ENCODE results near the gene DECR2.

DECR2 gene

DNA sequence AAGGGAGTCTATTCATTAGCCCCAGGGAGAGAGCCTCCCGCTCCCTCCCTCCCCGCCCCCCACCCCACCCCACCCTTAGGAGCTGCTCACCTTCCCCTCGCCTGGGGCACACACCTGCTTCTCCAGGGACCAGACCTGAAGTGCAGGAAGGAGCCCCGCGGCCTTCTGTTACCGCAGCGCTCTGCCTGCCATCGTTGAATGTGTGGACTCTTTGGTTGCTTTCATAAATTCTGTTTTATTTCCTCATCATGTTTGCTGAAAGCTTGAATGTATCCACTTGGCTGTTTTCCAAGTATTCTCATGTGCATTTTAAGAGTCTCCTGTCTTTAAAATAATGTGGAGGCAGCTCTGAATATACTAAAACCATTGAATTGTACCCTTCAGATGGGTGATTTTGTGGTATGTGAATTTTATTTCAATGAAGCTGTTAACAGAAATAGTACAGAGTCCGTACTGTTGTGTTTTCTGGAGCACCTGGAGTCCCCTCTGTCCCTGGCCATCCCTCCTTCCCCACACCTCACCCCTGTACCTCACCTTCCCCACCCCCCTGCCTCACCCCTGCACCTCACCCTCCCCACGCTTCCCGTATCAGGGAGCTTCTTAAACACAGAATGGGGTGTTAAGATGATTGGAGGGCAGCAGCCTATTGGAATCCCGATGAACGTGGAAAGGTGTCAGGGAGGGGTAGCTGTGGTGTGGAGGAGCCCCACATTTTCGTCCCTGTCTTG is 49.3 kb downstream of the DECR2 start:
- FAIRE-seq = no peak

DNA sequence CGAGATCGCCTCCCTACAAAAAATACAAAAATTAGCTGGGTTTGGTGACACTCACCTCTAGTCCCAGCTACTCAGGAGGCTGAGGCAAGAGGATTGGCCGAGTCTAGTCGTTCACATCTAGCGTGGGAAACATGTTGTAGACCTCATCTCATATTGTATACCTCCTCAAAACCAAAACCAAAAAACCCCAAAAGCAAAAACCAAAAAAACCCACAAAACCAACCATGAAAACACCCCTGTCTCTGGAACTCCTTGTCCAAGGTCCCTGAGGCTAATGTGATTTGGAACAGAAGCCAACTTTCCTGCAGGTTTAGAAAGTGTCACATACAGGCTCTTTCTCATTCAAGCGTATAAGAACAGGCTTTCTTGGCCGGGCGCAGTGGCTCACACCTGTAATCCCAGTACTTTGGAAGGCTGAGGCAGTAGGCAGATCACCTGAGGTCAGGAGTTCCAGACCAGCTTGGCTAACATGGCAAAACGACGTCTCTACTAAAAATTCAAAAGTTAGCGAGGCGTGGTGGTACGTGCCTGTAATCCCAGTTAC is 52.8 kb downstream of the DECR2 start:
- no peak for FAIRE-seq

DNA sequence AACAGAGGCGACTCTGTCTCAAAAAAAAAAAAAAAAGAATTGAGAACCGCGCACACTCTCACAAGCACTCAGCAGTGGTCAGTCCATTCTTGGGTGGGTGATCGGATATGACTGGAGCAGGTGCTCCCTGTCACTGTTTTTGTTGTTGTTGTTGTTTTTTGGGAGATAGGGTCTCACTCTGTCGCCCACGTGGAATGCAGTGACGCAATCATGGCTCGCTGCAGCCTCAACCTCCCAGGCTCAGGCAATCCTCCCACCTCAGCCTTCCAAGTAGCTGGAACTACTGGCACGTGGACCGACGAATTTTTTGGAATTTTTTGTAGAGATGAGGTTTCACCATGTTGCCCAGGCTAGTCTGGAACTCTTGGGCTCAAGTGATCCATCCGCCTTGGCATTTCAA is 53.8 kb downstream of the DECR2 start:
- FAIRE-seq = no peak

DNA sequence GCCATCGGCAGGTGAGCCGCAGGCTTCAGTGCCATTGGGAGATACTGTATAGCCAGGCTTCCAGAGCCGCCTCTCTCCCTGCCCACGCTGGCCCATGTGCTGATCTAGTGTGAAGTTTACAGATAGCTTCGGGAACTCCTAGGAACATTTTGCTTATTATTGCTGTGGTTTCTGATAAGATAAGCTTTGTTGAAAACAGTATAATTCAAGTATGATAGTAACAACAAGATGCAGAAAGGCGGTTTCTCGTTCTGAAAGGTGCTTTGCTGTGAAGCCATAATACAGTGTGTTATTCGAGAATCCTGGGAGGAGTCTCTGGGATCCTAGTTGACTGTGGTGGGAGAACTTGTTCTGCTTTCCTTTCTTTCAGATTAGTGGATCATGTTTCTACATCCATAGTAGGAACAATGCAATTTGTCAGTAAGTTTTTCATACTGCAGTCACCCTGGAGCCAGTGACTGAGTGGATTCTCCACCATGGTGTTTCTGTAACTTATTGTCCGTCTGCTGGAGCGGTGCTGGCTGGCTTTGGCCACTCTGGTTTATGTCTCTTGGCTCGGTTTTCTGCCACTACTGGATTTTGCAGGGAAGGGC is 55.3 kb downstream of the DECR2 start:
- no peak for FAIRE-seq

DNA sequence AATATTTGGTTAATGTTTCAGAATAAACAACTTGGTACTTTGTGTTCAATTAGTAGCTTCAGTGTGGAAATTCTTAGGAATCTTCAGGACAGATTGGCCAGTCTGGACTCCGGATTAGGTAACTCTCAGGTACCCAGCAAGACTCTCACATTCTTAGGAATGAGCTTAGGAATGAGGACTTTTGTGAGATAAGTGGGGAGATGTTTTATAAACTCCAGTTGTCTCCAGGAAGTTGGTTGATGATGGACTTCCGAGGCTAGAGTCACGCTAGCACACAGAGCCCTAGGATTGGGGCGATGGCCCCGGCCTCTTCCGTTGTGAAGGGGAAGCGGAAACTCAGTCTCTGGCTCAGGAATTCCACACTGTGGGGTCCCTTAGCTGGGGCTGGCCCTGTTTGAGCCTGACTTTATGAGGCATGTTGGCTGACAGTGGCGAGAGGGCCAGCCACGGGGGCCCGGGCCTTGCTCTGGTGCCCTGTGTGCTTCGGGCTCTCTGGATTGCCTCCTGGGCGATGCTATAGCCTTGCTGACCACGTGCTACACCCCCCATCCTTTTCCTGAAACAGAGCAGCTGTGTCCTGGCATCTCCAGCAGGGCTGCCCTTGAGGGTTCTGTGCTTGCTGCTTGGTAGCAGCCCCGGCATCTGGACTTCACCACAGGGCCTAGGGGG is 56.2 kb downstream of the DECR2 start:
- FAIRE-seq = no peak

DNA sequence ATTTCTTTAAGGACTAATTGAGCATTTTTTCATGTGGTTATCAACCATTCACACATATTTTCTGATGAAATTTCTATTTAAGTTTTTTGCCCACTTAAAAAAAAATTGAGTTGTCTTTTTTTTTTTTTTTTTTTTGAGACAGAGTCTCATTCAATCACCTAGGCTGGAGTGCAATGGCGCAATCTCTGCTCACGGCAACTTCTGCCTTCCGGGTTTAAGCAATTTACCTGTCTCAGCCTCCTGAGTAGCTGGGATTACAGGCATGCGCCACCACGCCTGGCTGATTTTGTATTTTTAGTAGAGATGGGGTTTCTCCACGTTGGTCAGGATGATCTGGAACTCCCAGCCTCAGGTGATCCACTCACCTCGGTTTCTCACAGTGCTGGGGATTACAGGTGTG is 58.1 kb downstream of the DECR2 start:
- FAIRE-seq = no peak

DNA sequence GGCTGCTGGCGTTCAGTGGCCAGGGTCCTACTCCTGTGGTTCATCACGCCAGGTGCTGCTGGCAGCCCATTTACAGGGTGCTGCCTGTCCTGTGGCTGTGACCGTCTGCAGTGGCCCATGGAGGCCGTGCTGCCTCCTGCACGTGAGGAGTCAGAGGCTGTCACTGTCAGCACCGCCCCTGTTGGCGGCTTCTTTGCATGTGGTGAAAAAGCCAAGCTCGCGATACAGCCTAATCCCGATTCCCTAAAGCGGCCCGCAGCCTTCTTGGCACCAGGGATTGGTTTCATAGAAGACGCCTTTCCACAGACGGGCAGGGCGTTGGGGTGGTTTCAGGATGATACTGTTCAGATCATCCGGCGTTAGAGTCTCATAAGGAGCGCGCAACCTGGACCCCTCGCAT is 59.1 kb downstream of the DECR2 start:
- FAIRE-seq = no peak
